Suprapubic skin (tissue), 4 donors: Measurements from ENCODE around the gene ELOF1. TPM values are rescaled to one million over a fixed set of nuclear protein-coding genes. Genes with fewer than 3 reads are reported as not detected.

Experiments
- DNase-seq, 2 donors: peaks; one replicate each; pipeline ENCODE4 v3.0.0-alpha.2; 2019; ENCODE audit warnings: low spot score in 2 of 2
- H3K27ac ChIP-seq: fragments of 200-600 bp; sonication (generic); one replicate; pipeline ENCODE4 v1.5.1; 2019
- H3K27me3 ChIP-seq: fragments of 200-600 bp; sonication (generic); one replicate; pipeline ENCODE4 v1.5.1; 2019
- H3K36me3 ChIP-seq: fragments of 200-600 bp; sonication (generic); one replicate; pipeline ENCODE4 v1.5.1; 2019
- H3K4me1 ChIP-seq: fragments of 200-600 bp; sonication (generic); one replicate; pipeline ENCODE4 v1.5.1; 2019
- H3K4me3 ChIP-seq: fragments of 200-600 bp; sonication (generic); one replicate; pipeline ENCODE4 v1.5.1; 2019; ENCODE audit warnings: mild to moderate bottlenecking
- H3K9me3 ChIP-seq: fragments of 200-600 bp; sonication (generic); one replicate; pipeline ENCODE4 v1.5.1; 2019
- CTCF ChIP-seq, 2 donors: fragments of 200-600 bp in 1 of 2; fragments of 450-650 bp in 1 of 2; sonication (generic) in 1 of 2; IDR thresholded peaks; one replicate each; pipeline ENCODE4 v1.5.1; 2016 to 2019; ENCODE audit warnings: antibody characterized with exemption in 2 of 2, mild to moderate bottlenecking in 1 of 2, moderate library complexity in 1 of 2
- EP300 ChIP-seq: sonication (generic); formaldehyde crosslinking; IDR thresholded peaks from one replicate; pipeline ENCODE4 v1.6.1; 2017; ENCODE audit warnings: antibody characterized with exemption
- POLR2A ChIP-seq, 2 donors: fragments of 450-650 bp; IDR thresholded peaks; one replicate each; pipeline ENCODE4 v1.6.1; 2017; ENCODE audit warnings: antibody characterized with exemption in 2 of 2, mild to moderate bottlenecking in 2 of 2, moderate library complexity in 2 of 2
- POLR2AphosphoS5 ChIP-seq, 3 donors: sonication (generic); formaldehyde crosslinking; IDR thresholded peaks; one replicate each; pipeline ENCODE4 v1.6.1; 2017; ENCODE audit warnings: antibody characterized with exemption in 3 of 3
- WGBS: methylation state at CpG from one replicate; pipeline ENCODE4 v1.1.5; 2018; 5-methylcytosine and 5-hydroxymethylcytosine counted together
- total RNA-seq, 4 donors: library from RNA; depleted of rRNA; stranded (reverse); fragments of >200 nt; gene quantifications; one replicate each; pipeline ENCODE4 v1.1.0, GENCODE V29; 2016

ELOF1 gene
- total RNA-seq, 4 donors from 2014 or later: 30.6 to 55.3 (median 41.1) TPM

DNA sequence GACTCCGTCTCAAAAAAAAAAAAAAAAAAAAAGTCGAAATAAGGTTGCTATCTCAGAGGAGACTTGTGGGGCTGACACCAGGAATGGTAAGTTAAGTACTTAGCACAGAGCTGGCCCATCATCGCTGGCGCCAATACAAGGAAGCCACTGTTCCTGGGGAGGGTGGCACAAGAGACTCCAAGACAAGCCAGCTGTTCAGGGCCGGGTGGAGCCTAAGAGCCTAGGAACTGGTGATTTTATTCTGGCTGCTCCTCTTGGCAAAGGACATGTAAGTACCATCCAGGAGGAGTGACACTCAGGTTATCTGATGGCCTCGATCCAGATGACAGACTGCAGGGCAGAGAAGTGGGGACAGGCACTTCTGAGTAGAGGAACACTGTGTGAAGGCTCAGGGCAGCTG is 3.8 kb downstream of the ELOF1 start:
- TF ChIP-seq POLR2AphosphoS5 (IDR thresholded peaks at IDR 0.05) (no peak), CTCF (IDR thresholded peaks at IDR 0.05) (no peak), EP300 (no peak), POLR2A (IDR thresholded peaks at IDR 0.05) (no peak)
- 85% methylated on average over 6 of the region's 6 CpGs for WGBS
- H3K27ac ChIP-seq: no peak overlapping the region

DNA sequence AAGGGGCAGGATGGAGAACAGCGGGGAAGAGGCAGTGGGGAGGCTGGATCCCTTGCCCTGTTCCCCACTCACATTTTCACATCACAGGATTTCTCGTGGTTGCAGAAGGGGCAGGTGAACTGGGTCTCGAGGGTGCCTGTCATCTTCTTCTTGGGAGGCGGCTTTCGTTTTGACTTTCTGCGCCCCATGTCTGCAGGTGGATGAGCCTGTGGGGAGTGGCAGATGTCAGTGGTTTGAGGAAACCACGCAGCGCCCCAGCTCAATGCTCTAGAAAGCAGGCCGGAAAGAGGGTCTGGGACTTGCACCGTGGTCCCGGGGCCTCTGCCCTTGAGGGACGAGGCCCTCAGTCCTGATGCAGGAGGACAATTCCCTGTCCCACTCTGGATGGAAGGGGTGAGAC is 4.9 kb downstream of the ELOF1 start:
- TF ChIP-seq CTCF (IDR thresholded peaks at IDR 0.05): no peak
- TF ChIP-seq POLR2A (IDR thresholded peaks at IDR 0.05): no peak
- TF ChIP-seq EP300: no peak
- no peak for TF ChIP-seq POLR2AphosphoS5 (IDR thresholded peaks at IDR 0.05)
- H3K4me1 ChIP-seq: peaks cover 16% of the 10 kb centered on the region
- WGBS: 95% methylated on average over 9 of the region's 12 CpGs
- H3K36me3 ChIP-seq: peaks cover 39% of the 10 kb centered on the region
- no peak for DNase-seq
- no peak overlapping the region for H3K4me3 ChIP-seq
- no peaks in the 10 kb centered on the region for H3K9me3 ChIP-seq
- H3K27me3 ChIP-seq: no peaks in the 10 kb centered on the region
- no peak overlapping the region for H3K27ac ChIP-seq

More for the DNA sequence above, 3.8 kb downstream of the ELOF1 start:
- H3K4me3 ChIP-seq: no peak overlapping the region
- peaks cover 25% of the 10 kb centered on the region for H3K4me1 ChIP-seq
- no peaks in the 10 kb centered on the region for H3K27me3 ChIP-seq
- H3K36me3 ChIP-seq: peaks cover 39% of the 10 kb centered on the region
- H3K9me3 ChIP-seq: no peaks in the 10 kb centered on the region
- no peak for DNase-seq

DNA sequence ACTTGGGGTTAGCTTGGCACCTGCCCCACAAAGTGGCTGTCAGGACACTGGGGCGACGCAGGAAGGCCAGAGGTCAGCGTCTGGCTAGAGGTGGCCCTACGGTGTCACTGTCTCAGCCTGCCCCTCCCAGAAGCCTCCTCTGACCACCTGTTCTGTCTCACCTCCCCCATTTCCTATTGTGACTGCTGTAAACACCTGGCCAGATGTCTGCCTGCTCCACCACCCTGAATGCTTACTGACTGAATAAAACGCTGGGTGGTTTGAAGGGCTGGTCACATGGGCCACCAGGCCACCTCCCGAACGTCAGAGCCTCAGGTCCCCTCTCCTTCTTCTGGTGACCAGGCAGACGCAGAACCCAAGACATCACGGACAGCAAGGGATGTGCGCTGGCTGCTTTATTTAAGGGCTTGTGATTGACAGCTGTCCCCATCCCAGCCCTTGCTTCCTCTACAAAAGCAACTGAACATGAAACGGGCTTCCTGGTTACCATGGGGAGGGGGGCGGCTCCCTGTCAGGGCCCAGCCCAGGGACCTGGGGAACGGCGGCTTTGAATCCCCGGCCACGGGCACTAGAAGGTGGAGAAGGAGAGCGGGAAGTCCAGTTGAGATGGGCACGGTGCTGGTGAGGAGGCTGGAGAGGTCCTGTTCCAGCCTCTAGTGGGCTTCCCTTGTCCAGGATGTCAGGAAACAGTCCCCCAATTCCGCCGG is 6.2 kb downstream of the ELOF1 start:
- peaks cover 39% of the 10 kb centered on the region for H3K36me3 ChIP-seq
- no peak for DNase-seq
- H3K27ac ChIP-seq: no peak overlapping the region
- TF ChIP-seq EP300 (no peak), POLR2AphosphoS5 (IDR thresholded peaks at IDR 0.05) (no peak), POLR2A (IDR thresholded peaks at IDR 0.05) (no peak), CTCF (IDR thresholded peaks at IDR 0.05) (no peak)
- no peak overlapping the region for H3K4me3 ChIP-seq
- H3K27me3 ChIP-seq: no peaks in the 10 kb centered on the region
- H3K9me3 ChIP-seq: no peaks in the 10 kb centered on the region
- WGBS: 75% methylated on average over 12 of the region's 20 CpGs
- H3K4me1 ChIP-seq: peaks cover 7% of the 10 kb centered on the region

DNA sequence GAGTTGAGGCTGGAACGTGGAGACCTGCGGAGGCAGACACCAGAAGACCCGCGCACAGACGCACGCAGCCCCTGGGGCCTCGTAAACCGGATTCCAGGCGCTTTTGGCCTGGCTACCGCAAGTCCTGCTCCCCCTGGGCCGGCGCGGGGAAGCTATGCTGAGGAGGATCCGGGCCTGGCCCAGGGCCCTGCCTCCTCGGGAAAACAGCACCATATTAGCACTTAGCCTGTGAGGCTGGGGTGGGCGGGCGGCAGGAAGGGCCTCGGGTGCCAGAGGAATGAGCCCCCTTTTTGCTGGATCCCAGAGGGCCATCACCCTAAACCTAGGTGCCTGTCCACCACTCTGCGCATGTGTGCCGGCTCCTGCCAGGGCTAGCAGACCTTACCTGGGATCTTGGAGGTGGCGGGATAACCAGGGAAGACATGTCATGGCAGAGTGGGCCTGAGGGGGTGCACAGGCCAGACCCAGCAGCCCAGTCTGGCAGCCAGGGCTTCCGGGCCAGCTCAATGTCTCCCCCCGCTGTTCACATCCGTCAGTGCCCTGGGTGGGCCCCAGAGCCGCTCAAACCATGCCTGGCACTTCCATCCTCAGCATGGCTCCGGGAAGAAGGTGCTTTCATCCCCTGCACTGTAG is 7.3 kb downstream of the ELOF1 start:
- WGBS: 85% methylated on average over 13 of the region's 26 CpGs
- Histone ChIP-seq H3K4me3 (no peak overlapping the region), H3K9me3 (no peaks in the 10 kb centered on the region), H3K27ac (no peak overlapping the region), H3K4me1 (no peaks in the 10 kb centered on the region), H3K27me3 (no peaks in the 10 kb centered on the region), H3K36me3 (peaks cover 39% of the 10 kb centered on the region)
- TF ChIP-seq POLR2A (IDR thresholded peaks at IDR 0.05) (no peak), POLR2AphosphoS5 (IDR thresholded peaks at IDR 0.05) (no peak), CTCF (IDR thresholded peaks at IDR 0.05) (no peak), EP300 (no peak)
- DNase-seq: no peak

DNA sequence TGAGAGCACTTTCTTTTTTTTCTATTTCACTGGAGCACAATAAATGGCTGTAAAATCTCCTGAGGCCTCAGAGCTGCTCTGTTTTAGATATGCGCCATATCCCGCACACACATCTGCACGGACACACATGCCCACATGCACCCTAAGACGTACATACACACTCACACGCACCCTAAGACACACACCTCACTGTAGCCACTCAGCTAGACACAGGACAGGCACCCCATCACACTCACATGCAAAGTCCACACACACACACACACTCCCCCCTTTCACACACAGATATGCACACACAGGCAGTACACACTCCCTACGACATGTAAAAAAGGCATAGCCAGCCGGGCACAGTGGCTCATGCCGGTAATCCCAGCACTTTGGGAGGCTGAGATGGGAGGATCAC is 8.8 kb downstream of the ELOF1 start:
- TF ChIP-seq EP300 (no peak), POLR2AphosphoS5 (IDR thresholded peaks at IDR 0.05) (no peak), CTCF (IDR thresholded peaks at IDR 0.05) (no peak), POLR2A (IDR thresholded peaks at IDR 0.05) (no peak)
- DNase-seq: no peak
- Histone ChIP-seq H3K36me3 (peaks cover 32% of the 10 kb centered on the region), H3K27ac (no peak overlapping the region), H3K27me3 (no peaks in the 10 kb centered on the region), H3K4me3 (no peak overlapping the region), H3K9me3 (no peaks in the 10 kb centered on the region), H3K4me1 (no peaks in the 10 kb centered on the region)
- 86% methylated on average over 8 of the region's 8 CpGs for WGBS
